ENCODE measurements around the gene SLC41A2. TPM values are rescaled to one million over a fixed set of nuclear protein-coding genes. Genes with fewer than 3 reads are reported as not detected.
"Not testable (repeated sequence)": the region's sequence is repeated elsewhere in the genome, so short reads cannot be mapped to it uniquely, and the experiment has no call there.

Gene SLC41A2
- total RNA-seq, 2 donors from 2014 or later = 2.9 TPM

DNA sequence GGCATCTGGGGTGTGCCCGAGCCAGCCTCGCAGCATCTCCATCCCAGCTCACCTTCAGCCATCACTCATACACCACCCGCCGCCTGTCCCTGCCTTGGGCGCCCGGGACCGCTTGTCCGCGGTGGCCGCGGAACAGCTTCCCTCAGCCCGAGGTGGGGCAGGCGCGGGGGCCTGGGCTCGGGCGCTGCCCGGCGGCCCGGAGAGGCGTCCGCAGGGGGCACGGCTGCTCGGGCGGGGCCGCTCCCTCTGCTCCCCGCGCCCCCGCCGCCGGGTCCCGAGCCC lies 430 bp downstream of the SLC41A2 start:
- ATAC-seq = peak; percentile 30
- peak in 2 of 3 donors; percentile 13 to 14 for DNase-seq
- Mint-ChIP-seq H3K4me1 (peaks cover 22% of the 10 kb centered on the region), H3K4me3 (peak overlapping the region; percentile 89), H3K36me3 (ENCODE audit: low read depth) (no peaks in the 10 kb centered on the region), H3K27me3 (peaks cover 3% of the 10 kb centered on the region), H3K27ac (peak overlapping the region; percentile 53)
- H3K9me3 ChIP-seq (ENCODE audit: control insufficient read depth, low read length, poor library complexity, severe bottlenecking) = no peaks in the 10 kb centered on the region

DNA sequence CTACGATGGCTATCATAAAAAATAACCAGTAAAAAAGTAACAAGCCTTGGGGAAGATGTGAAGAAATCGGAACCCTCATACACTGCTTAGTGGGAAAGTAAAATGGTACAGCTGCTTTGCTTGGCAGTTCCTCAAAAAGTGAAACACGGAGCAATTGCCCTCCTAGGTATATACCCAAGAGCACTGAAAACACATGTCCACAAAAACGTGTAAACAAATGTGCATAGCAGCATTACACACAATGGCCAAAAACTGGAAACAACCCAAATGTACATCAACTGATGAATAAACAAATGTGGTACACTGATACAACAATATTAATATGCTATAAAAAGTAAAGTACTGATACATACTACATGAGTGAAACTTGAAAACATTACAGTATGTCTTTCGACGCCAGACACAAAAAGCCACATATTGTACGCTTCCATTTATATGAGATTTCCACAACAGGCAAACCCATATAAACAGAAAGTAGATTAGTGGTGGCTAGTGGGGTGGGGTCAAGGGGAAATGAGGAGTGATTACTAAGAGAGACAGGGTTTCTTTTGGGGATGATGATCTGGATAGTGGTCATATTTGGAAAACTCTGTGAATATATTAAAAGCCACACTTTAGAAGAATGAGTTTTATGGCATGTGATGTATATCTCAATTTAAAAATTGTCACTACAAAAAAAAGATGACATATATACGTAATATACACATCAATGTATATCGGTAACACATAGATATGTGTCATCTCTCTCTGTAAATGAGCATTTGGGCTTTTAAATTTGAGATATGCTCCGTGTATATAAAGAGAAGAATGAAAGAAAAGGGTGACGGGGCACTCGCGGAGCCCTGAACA lies 996 bp downstream of the SLC41A2 start:
- ATAC-seq (no peak), DNase-seq (no peak)
- no peaks in the 10 kb centered on the region for H3K9me3 ChIP-seq (ENCODE audit: control insufficient read depth, low read length, poor library complexity, severe bottlenecking)
- peak overlapping the region; percentile 53 for H3K27ac Mint-ChIP-seq
- H3K27me3 Mint-ChIP-seq = no peaks in the 10 kb centered on the region
- peaks cover 24% of the 10 kb centered on the region for H3K4me1 Mint-ChIP-seq
- no peaks in the 10 kb centered on the region for H3K36me3 Mint-ChIP-seq (ENCODE audit: low read depth)
- H3K4me3 Mint-ChIP-seq = peak overlapping the region; percentile 89

DNA sequence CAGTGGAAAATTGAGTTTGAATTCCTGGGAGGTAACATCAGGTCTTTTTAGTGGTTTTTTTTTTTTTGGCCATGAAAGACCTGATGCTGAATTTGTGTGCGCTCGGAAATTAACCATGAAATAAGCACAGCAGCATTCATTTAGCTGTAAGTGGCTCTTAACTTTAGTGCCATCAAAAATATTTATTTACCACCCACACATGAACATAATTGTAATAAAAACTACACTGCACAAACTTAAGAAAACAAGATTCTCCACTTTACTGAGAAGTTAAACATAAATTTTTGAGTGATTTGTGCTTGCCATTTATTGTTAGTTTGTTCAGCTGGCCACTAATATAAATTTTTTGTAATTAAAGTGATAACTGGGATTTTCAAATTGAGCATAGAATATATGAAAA lies 2.4 kb downstream of the SLC41A2 start:
- H3K4me1 Mint-ChIP-seq = peaks cover 24% of the 10 kb centered on the region
- H3K27me3 Mint-ChIP-seq = no peaks in the 10 kb centered on the region
- DNase-seq (no peak), ATAC-seq (no peak)
- H3K4me3 Mint-ChIP-seq = no peak overlapping the region
- no peak overlapping the region for H3K27ac Mint-ChIP-seq
- H3K9me3 ChIP-seq (ENCODE audit: control insufficient read depth, low read length, poor library complexity, severe bottlenecking) = no peaks in the 10 kb centered on the region
- no peaks in the 10 kb centered on the region for H3K36me3 Mint-ChIP-seq (ENCODE audit: low read depth)

DNA sequence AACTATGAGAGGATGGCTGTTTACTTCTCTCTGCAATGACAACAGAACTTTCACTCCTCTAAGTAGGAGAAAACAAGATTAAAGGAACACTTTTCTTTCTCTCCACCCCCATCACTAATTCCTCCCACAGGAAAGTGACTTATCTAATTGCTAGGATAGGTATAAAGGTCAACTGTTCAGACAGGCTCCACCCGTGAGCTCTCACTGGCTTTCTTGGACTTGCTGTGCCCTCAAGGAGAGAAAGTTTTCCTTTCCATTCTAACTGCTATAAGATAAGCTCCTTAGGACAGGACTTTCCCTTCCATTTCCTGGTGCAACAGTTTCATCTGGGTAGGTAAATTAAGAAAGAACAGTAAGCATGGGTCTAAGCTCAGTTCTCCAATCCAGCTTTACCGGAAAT lies 4.8 kb downstream of the SLC41A2 start:
- no peak for ATAC-seq
- Mint-ChIP-seq H3K27me3 (no peaks in the 10 kb centered on the region), H3K36me3 (ENCODE audit: low read depth) (no peaks in the 10 kb centered on the region), H3K4me3 (no peak overlapping the region), H3K27ac (peak overlapping the region; percentile 71), H3K4me1 (peaks cover 11% of the 10 kb centered on the region)
- no peak for DNase-seq
- H3K9me3 ChIP-seq (ENCODE audit: control insufficient read depth, low read length, poor library complexity, severe bottlenecking) = no peaks in the 10 kb centered on the region

DNA sequence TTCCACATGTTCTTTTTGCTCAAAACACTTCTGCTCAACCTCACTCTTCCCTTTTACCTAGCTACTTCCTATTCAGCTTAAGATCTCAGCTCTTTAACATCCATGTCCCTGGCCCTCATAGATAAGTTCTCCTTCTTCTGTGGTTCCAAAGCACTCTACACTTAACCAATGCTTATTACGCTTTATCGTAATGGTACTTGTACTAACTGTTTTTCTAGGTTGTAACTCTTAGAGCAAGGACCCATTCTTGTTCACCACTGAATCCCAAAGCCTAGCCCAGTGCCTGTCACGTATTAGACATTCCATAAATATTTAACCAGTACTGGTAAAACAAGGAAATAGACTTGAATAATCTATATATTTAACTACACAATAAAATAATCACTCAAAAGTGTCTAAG lies 5.3 kb downstream of the SLC41A2 start:
- no peaks in the 10 kb centered on the region for H3K9me3 ChIP-seq (ENCODE audit: control insufficient read depth, low read length, poor library complexity, severe bottlenecking)
- no peak for DNase-seq
- no peaks in the 10 kb centered on the region for H3K36me3 Mint-ChIP-seq (ENCODE audit: low read depth)
- no peak for ATAC-seq
- no peaks in the 10 kb centered on the region for H3K27me3 Mint-ChIP-seq
- peaks cover 11% of the 10 kb centered on the region for H3K4me1 Mint-ChIP-seq
- peak overlapping the region; percentile 71 for H3K27ac Mint-ChIP-seq
- H3K4me3 Mint-ChIP-seq = no peak overlapping the region

DNA sequence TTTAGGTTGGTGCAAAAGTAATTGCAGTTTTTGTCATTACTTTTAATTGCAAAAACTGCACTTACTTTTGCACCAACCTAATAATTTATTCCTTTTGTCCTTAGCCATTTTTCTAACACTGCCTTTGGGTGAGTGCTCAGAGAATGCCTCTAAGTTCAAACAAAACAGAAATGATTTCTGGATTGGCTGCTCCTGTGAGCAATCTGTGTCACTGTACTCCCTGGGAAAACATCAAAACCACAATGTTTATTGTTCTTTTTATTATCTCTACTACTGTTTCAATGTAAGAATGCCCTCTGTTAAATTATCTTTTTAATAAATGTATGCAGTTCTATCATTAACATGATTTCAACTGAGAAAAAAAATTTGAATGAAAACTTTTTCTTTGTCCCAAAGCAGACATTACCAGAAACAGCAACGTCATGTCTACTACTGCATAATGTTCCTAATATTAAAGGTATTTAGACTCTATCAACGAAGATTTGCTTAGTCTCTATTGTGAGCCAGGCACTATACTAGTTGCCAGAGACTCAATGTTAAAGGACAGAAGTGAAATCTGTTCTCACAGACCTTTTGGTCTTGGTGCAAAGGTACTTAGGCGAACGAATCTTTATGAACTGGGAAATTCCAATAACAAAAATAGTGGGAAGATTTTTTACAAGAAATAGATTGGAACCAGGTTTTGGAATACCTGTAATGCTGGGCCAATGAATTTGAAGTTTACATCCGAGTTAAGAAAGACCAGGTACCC lies 6.2 kb downstream of the SLC41A2 start:
- H3K9me3 ChIP-seq (ENCODE audit: control insufficient read depth, low read length, poor library complexity, severe bottlenecking) = no peaks in the 10 kb centered on the region
- DNase-seq = no peak
- no peaks in the 10 kb centered on the region for H3K36me3 Mint-ChIP-seq (ENCODE audit: low read depth)
- H3K27ac Mint-ChIP-seq = peak overlapping the region; percentile 71
- ATAC-seq = no peak
- H3K4me1 Mint-ChIP-seq = peaks cover 5% of the 10 kb centered on the region
- no peaks in the 10 kb centered on the region for H3K27me3 Mint-ChIP-seq
- no peak overlapping the region for H3K4me3 Mint-ChIP-seq

DNA sequence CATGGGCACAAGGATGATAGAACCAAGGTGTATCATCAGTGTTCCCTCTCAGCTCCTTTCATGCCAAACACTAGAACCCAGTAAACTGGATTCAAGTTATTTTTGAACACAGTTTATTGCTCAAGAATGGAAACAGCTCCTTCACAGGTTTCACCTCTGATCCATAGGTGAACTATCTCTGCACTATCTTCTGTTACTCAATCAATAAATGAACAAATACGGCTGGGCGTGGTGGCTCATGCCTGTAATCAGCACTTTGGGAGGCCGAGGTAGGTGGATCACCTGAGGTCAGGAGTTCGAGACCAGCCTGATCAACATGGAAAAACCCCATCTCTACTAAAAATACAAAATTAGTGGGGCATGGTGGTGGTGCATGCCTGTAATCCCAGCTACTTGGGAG lies 9.4 kb downstream of the SLC41A2 start:
- not testable (repeated sequence) for H3K27ac Mint-ChIP-seq; H3K4me1 Mint-ChIP-seq; H3K4me3 Mint-ChIP-seq; H3K9me3 ChIP-seq (ENCODE audit: control insufficient read depth, low read length, poor library complexity, severe bottlenecking); H3K36me3 Mint-ChIP-seq (ENCODE audit: low read depth); H3K27me3 Mint-ChIP-seq; DNase-seq; ATAC-seq

DNA sequence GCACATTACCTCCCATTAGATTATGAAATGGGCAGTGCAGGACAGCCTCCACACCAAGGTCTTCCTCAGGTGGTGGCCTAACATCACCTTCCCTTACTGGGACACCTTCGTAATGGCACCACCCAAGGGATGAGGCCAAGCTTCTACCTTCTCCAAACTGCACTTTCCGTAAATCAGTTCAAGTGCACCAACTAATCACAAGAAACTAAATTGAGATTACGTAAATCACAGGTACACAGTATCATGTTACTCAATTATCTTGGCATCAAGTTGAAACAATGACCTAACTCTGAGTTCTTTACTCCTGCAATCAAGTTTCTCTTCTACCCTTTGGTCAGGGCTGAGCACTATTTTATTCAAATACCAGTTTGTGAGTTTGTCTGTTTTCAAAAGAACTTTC lies 13.8 kb downstream of the SLC41A2 start:
- Mint-ChIP-seq H3K27me3 (no peaks in the 10 kb centered on the region), H3K27ac (no peak overlapping the region), H3K36me3 (ENCODE audit: low read depth) (no peaks in the 10 kb centered on the region), H3K4me3 (no peak overlapping the region), H3K4me1 (no peaks in the 10 kb centered on the region)
- no peak for ATAC-seq
- no peak for DNase-seq
- no peaks in the 10 kb centered on the region for H3K9me3 ChIP-seq (ENCODE audit: control insufficient read depth, low read length, poor library complexity, severe bottlenecking)

DNA sequence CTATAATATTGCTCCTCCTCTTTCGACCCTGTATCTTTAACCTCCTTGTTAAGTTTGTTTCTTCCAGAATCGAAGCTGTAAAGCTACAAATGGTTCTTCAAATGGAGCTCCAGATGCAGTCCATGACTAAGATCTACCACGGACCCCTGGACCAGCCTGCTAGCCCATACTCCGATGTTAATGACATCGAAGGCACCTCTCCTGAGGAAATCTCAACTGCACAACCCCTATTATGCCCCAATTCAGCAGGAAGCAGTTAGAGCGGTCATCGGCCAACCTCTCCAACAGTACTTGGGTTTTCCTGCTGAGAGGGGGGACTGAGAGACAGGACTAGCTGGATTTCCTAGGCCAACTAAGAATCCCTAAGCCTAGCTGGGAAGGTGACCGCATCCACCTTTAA lies 14.7 kb downstream of the SLC41A2 start:
- H3K36me3 Mint-ChIP-seq (ENCODE audit: low read depth); H3K27me3 Mint-ChIP-seq; H3K4me1 Mint-ChIP-seq; H3K4me3 Mint-ChIP-seq; ATAC-seq; H3K9me3 ChIP-seq (ENCODE audit: control insufficient read depth, low read length, poor library complexity, severe bottlenecking); DNase-seq; H3K27ac Mint-ChIP-seq: not testable (repeated sequence)

DNA sequence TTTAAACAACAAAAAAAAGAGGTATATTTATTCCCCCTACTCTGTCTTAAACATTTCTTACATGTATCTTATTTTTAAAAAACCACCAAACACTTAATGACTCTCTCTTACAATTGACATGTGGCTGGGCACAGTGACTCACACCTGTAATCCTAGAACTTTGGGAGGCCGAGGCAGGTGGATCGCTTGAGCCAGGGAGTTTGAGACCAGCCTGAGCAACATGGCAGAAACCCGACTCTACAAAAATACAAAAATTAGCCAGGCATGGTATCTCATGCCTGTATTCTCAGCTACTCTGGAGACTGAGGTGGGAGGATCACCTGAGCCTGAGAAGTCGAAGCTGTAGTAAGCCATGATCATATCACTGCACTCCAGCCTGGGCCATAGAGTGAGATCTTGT lies 16.0 kb downstream of the SLC41A2 start:
- DNase-seq (no peak), ATAC-seq (no peak)
- Mint-ChIP-seq H3K4me3 (no peak overlapping the region), H3K36me3 (ENCODE audit: low read depth) (peaks cover 3% of the 10 kb centered on the region), H3K4me1 (no peaks in the 10 kb centered on the region), H3K27ac (no peak overlapping the region), H3K27me3 (no peaks in the 10 kb centered on the region)
- H3K9me3 ChIP-seq (ENCODE audit: control insufficient read depth, low read length, poor library complexity, severe bottlenecking) = no peaks in the 10 kb centered on the region

DNA sequence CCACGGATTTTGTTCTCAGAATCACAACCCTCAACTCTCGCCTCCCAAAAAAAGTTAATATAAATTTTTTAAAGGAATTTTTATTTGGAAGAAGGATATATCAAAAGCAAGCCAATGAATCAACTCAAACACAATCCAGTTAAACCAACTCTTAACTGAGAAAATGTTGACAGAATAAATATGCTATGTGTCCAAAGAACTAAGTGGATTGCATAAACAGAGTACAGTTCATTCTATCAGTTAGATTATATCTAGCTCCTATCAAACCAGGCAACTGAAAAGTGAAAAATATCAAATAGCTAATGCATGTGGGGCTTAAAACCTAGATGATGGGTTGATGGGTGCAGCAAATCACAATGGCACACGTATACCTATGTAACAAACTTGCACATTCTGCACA lies 16.6 kb downstream of the SLC41A2 start:
- no peak for DNase-seq
- ATAC-seq = no peak
- Mint-ChIP-seq H3K4me3 (no peak overlapping the region), H3K27ac (no peak overlapping the region), H3K36me3 (ENCODE audit: low read depth) (peaks cover 3% of the 10 kb centered on the region), H3K4me1 (no peaks in the 10 kb centered on the region), H3K27me3 (no peaks in the 10 kb centered on the region)
- no peaks in the 10 kb centered on the region for H3K9me3 ChIP-seq (ENCODE audit: control insufficient read depth, low read length, poor library complexity, severe bottlenecking)

DNA sequence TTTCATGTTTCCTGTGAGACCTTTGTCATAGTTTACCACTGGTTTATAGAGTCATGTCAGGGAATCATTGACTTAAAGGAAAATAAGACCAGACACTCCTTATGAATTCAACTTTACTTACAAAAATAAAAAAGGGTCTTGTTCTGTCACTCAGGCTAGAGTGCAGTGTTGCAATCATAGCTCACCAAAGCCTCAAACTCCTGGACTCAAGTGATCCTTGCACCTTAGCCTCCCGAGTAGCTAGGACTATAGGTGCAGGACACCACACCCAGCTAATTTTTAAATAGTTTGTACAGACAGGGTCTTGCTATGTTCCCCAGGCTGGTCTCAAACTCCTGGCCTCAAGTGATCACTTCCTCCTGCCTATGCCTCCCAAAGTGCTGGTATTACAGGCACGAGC lies 19.0 kb downstream of the SLC41A2 start:
- no peaks in the 10 kb centered on the region for H3K9me3 ChIP-seq (ENCODE audit: control insufficient read depth, low read length, poor library complexity, severe bottlenecking)
- no peak for ATAC-seq
- H3K4me3 Mint-ChIP-seq = no peak overlapping the region
- DNase-seq = no peak
- H3K36me3 Mint-ChIP-seq (ENCODE audit: low read depth) = peaks cover 3% of the 10 kb centered on the region
- no peaks in the 10 kb centered on the region for H3K27me3 Mint-ChIP-seq
- H3K4me1 Mint-ChIP-seq = no peaks in the 10 kb centered on the region
- H3K27ac Mint-ChIP-seq = no peak overlapping the region

DNA sequence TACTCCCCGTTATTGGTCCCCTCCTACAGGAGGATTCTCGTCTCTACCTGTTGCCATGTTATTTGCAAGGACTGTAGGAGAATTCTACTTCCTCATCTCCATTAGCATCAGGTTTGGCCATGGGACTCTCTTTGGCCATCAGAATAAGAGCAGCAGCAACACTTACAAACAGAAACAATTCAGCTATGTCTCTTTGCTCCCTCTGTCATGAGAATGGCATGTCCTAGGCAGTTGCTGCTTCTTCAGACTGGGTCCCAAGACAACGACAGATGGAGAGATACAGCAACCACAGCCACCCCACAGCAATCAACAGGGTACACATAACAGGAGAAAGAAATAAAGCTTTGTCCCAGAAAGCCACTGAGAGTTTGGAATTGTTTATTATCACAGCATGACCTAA lies 19.7 kb downstream of the SLC41A2 start:
- ATAC-seq (no peak), DNase-seq (no peak)
- H3K27me3 Mint-ChIP-seq = no peaks in the 10 kb centered on the region
- H3K4me3 Mint-ChIP-seq = no peak overlapping the region
- H3K4me1 Mint-ChIP-seq = no peaks in the 10 kb centered on the region
- H3K9me3 ChIP-seq (ENCODE audit: control insufficient read depth, low read length, poor library complexity, severe bottlenecking) = no peaks in the 10 kb centered on the region
- H3K27ac Mint-ChIP-seq = no peak overlapping the region
- H3K36me3 Mint-ChIP-seq (ENCODE audit: low read depth) = peaks cover 3% of the 10 kb centered on the region

DNA sequence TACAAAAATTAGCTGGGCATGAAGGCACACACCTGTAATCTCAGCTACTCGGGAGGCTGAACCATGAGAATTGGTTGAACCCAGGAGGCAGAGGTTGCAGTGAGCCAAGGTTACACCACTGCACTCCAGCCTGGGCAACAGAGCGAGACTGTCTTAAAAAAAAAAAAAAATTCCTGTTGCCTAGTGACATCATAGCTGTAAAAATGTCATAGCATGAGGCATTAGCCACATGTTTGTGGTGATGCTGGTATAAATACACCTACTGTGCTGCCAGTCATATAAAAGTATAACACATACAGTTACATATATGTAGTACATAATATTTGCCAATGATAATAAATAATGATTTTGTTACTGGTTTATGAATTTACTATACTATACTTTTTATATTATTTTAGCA lies 22.2 kb downstream of the SLC41A2 start:
- no peaks in the 10 kb centered on the region for H3K9me3 ChIP-seq (ENCODE audit: control insufficient read depth, low read length, poor library complexity, severe bottlenecking)
- DNase-seq = no peak
- Mint-ChIP-seq H3K36me3 (ENCODE audit: low read depth) (peaks cover 3% of the 10 kb centered on the region), H3K4me1 (no peaks in the 10 kb centered on the region), H3K4me3 (no peak overlapping the region), H3K27me3 (no peaks in the 10 kb centered on the region), H3K27ac (no peak overlapping the region)
- no peak for ATAC-seq
